Measurements from ENCODE around the gene CCDC192. TPM values are rescaled to one million over a fixed set of nuclear protein-coding genes. Genes with fewer than 3 reads are reported as not detected.

CCDC192 gene
- total RNA-seq, 1 experiment from 2014 or later = not detected

- Histone ChIP-seq H3K4me3 (ENCODE audit: low read depth, low read length) (no peak overlapping the region), H3K4me1 (no peaks in the 10 kb centered on the region), H3K9me3 (peaks cover 7% of the 10 kb centered on the region; the same call in 1 of the 2 replicates), H3K27me3 (replicated peaks; ENCODE audit: control insufficient read depth, insufficient read depth, low read length) (no peaks in the 10 kb centered on the region), H3K36me3 (ENCODE audit: control insufficient read depth, insufficient read depth, low read length) (no peaks in the 10 kb centered on the region)
- Mint-ChIP-seq H3K36me3 (ENCODE audit: insufficient read depth, unreplicated experiment) (no peaks in the 10 kb centered on the region), H3K4me3 (ENCODE audit: unreplicated experiment) (no peak overlapping the region), H3K4me1 (ENCODE audit: low read depth, unreplicated experiment) (no peaks in the 10 kb centered on the region), H3K27me3 (ENCODE audit: insufficient read depth, unreplicated experiment) (no peaks in the 10 kb centered on the region), H3K27ac (ENCODE audit: unreplicated experiment) (no peak overlapping the region), H3K9me3 (ENCODE audit: unreplicated experiment) (peaks cover 19% of the 10 kb centered on the region)
- CTCF ChIA-PET = no interaction called here
- DNase-seq = no peak
- POLR2A ChIA-PET = no interaction called here
- intact Hi-C loops (cut with micrococcal nuclease; ENCODE audit: unreplicated experiment) = no loop called here
- BruUV-seq (replicated peaks) = no TSS peak
- no peak for TF ChIP-seq CTCF (IDR thresholded peaks at IDR 0.05; ENCODE audit: insufficient read depth in 1 of 2, low read depth in 1 of 2, low read length in 1 of 2, severe bottlenecking in 1 of 2, unreplicated experiment in 1 of 2)
These were observed 93.0 kb downstream of the CCDC192 start for GRCh38 chr5:127796211-127796610.

- BruUV-seq (replicated peaks) = no TSS peak
- ChIA-PET CTCF (no interaction called here), POLR2A (no interaction called here)
- no peaks in the 10 kb centered on the region for H3K4me1 ChIP-seq
- TF ChIP-seq CTCF (IDR thresholded peaks at IDR 0.05; ENCODE audit: insufficient read depth in 1 of 2, low read depth in 1 of 2, low read length in 1 of 2, severe bottlenecking in 1 of 2, unreplicated experiment in 1 of 2) = no peak
- intact Hi-C loops (cut with micrococcal nuclease; ENCODE audit: unreplicated experiment) = no loop called here
- Mint-ChIP-seq H3K4me1 (ENCODE audit: low read depth, unreplicated experiment) (no peaks in the 10 kb centered on the region), H3K4me3 (ENCODE audit: unreplicated experiment) (no peak overlapping the region), H3K27me3 (ENCODE audit: insufficient read depth, unreplicated experiment) (no peaks in the 10 kb centered on the region), H3K36me3 (ENCODE audit: insufficient read depth, unreplicated experiment) (no peaks in the 10 kb centered on the region), H3K27ac (ENCODE audit: unreplicated experiment) (no peak overlapping the region), H3K9me3 (ENCODE audit: unreplicated experiment) (no peaks in the 10 kb centered on the region)
- H3K9me3 ChIP-seq = no peaks in the 10 kb centered on the region
- H3K36me3 ChIP-seq (ENCODE audit: control insufficient read depth, insufficient read depth, low read length) = no peaks in the 10 kb centered on the region
- no peaks in the 10 kb centered on the region for H3K27me3 ChIP-seq (replicated peaks; ENCODE audit: control insufficient read depth, insufficient read depth, low read length)
- H3K4me3 ChIP-seq (ENCODE audit: low read depth, low read length) = no peak overlapping the region
- DNase-seq = no peak
These were observed 96.2 kb downstream of the CCDC192 start for GRCh38 chr5:127799293-127799905.

- Histone ChIP-seq H3K36me3 (ENCODE audit: control insufficient read depth, insufficient read depth, low read length) (no peaks in the 10 kb centered on the region), H3K9me3 (no peaks in the 10 kb centered on the region), H3K4me1 (no peaks in the 10 kb centered on the region), H3K27me3 (replicated peaks; ENCODE audit: control insufficient read depth, insufficient read depth, low read length) (no peaks in the 10 kb centered on the region), H3K4me3 (ENCODE audit: low read depth, low read length) (no peak overlapping the region)
- no peaks in the 10 kb centered on the region for H3K4me1 Mint-ChIP-seq (ENCODE audit: low read depth, unreplicated experiment)
- H3K27ac Mint-ChIP-seq (ENCODE audit: unreplicated experiment) = no peak overlapping the region
- BruUV-seq (replicated peaks) = no TSS peak
- no peaks in the 10 kb centered on the region for H3K36me3 Mint-ChIP-seq (ENCODE audit: insufficient read depth, unreplicated experiment)
- POLR2A ChIA-PET = no interaction called here
- no peaks in the 10 kb centered on the region for H3K27me3 Mint-ChIP-seq (ENCODE audit: insufficient read depth, unreplicated experiment)
- CTCF ChIA-PET = no interaction called here
- intact Hi-C loops (cut with micrococcal nuclease; ENCODE audit: unreplicated experiment) = no loop called here
- H3K4me3 Mint-ChIP-seq (ENCODE audit: unreplicated experiment) = no peak overlapping the region
- no peaks in the 10 kb centered on the region for H3K9me3 Mint-ChIP-seq (ENCODE audit: unreplicated experiment)
- DNase-seq = no peak
- TF ChIP-seq CTCF (IDR thresholded peaks at IDR 0.05; ENCODE audit: insufficient read depth in 1 of 2, low read depth in 1 of 2, low read length in 1 of 2, severe bottlenecking in 1 of 2, unreplicated experiment in 1 of 2) = no peak
These were observed 98.7 kb downstream of the CCDC192 start for GRCh38 chr5:127801751-127802476.
